Measurements from ENCODE around the gene ITIH3.

GRCh38 chr3:52845691-52846431, 51.3 kb downstream of the ITIH3 start:
- TF ChIP-seq CTCF (IDR thresholded peaks at IDR 0.05) (peak in 1 of 2 donors; percentile 36), POLR2A (IDR thresholded peaks at IDR 0.05) (no peak), POLR2AphosphoS5 (IDR thresholded peaks at IDR 0.05) (no peak), EP300 (IDR thresholded peaks at IDR 0.05) (no peak)

Measured in suprapubic skin (tissue), 4 donors.